ENCODE data around the gene KCNMB1.

- no peak for TF ChIP-seq CTCF (conservative IDR thresholded peaks at IDR 0.05; ENCODE audit: low read depth, low read length)
- no peak for TF ChIP-seq EZH2 (IDR thresholded peaks at IDR 0.05; ENCODE audit: low read length, unreplicated experiment)
Observed at GRCh38 chr5:170327168-170327567, 62.0 kb downstream of the KCNMB1 start.

All from PC-3 (cell line).